Measurements from ENCODE around the gene DAGLB. TPM values are rescaled to one million over a fixed set of nuclear protein-coding genes. Genes with fewer than 3 reads are reported as not detected.
"Not testable (repeated sequence)": the region's sequence is repeated elsewhere in the genome, so short reads cannot be mapped to it uniquely, and the experiment has no call there.

The DAGLB gene
- total RNA-seq, 2 experiments from 2014 or later: 22.0 to 22.9 TPM

GRCh38 chr7:6402041-6402440 lies 45.7 kb downstream of the DAGLB start:
- H3K36me3 Mint-ChIP-seq (ENCODE audit: low read depth): peaks cover 70% of the 10 kb centered on the region
- H3K4me3 Mint-ChIP-seq: no peak overlapping the region
- Histone ChIP-seq H3K27ac (ENCODE audit: low read depth in 1 of 2, low read length in 2 of 2) (no peak overlapping the region), H3K4me1 (ENCODE audit: insufficient read depth, low read length) (peaks cover 4% of the 10 kb centered on the region), H3K27me3 (ENCODE audit: control insufficient read depth in 1 of 2, insufficient read depth in 2 of 2, low read length in 2 of 2) (no peaks in the 10 kb centered on the region), H3K4me3 (ENCODE audit: low read length) (no peak overlapping the region), H3K9me3 (ENCODE audit: control insufficient read depth in 1 of 2, insufficient read depth in 1 of 2, low read length in 2 of 2) (no peaks in the 10 kb centered on the region), H3K36me3 (ENCODE audit: insufficient read depth, low read length) (peaks cover 71% of the 10 kb centered on the region)
- H3K27me3 Mint-ChIP-seq: no peaks in the 10 kb centered on the region
- no peak overlapping the region for H3K27ac Mint-ChIP-seq
- intact Hi-C loops (cut with DNase I, micrococcal nuclease): no loop called here
- POLR2A ChIA-PET: no interaction called here
- peaks cover 26% of the 10 kb centered on the region for H3K4me1 Mint-ChIP-seq (ENCODE audit: low read depth)
- DNase-seq (no peak), ATAC-seq (ENCODE audit: poor library complexity) (no peak)
- H3K9me3 Mint-ChIP-seq: no peaks in the 10 kb centered on the region
- CTCF ChIA-PET: no interaction called here
- no peak for TF ChIP-seq CTCF (IDR thresholded peaks at IDR 0.05)

- ATAC-seq (ENCODE audit: poor library complexity): no peak
- peaks cover 6% of the 10 kb centered on the region for H3K4me1 ChIP-seq (ENCODE audit: insufficient read depth, low read length)
- Mint-ChIP-seq H3K27ac (peak overlapping the region; percentile 9), H3K27me3 (no peaks in the 10 kb centered on the region), H3K36me3 (ENCODE audit: low read depth) (peaks cover 68% of the 10 kb centered on the region), H3K9me3 (no peaks in the 10 kb centered on the region), H3K4me3 (no peak overlapping the region), H3K4me1 (ENCODE audit: low read depth) (peaks cover 26% of the 10 kb centered on the region)
- CTCF ChIA-PET: no interaction called here
- H3K27ac ChIP-seq (ENCODE audit: low read depth in 1 of 2, low read length in 2 of 2): no peak overlapping the region
- no peaks in the 10 kb centered on the region for H3K9me3 ChIP-seq (ENCODE audit: control insufficient read depth in 1 of 2, insufficient read depth in 1 of 2, low read length in 2 of 2)
- intact Hi-C loops (cut with DNase I, micrococcal nuclease): no loop called here
- TF ChIP-seq CTCF (IDR thresholded peaks at IDR 0.05): no peak
- H3K36me3 ChIP-seq (ENCODE audit: insufficient read depth, low read length): peaks cover 67% of the 10 kb centered on the region
- no peak for DNase-seq
- POLR2A ChIA-PET: no interaction called here
- H3K27me3 ChIP-seq (ENCODE audit: control insufficient read depth in 1 of 2, insufficient read depth in 2 of 2, low read length in 2 of 2): no peaks in the 10 kb centered on the region
- H3K4me3 ChIP-seq (ENCODE audit: low read length): no peak overlapping the region
Measured at GRCh38 chr7:6401536-6401935, 46.2 kb downstream of the DAGLB start.

DNA sequence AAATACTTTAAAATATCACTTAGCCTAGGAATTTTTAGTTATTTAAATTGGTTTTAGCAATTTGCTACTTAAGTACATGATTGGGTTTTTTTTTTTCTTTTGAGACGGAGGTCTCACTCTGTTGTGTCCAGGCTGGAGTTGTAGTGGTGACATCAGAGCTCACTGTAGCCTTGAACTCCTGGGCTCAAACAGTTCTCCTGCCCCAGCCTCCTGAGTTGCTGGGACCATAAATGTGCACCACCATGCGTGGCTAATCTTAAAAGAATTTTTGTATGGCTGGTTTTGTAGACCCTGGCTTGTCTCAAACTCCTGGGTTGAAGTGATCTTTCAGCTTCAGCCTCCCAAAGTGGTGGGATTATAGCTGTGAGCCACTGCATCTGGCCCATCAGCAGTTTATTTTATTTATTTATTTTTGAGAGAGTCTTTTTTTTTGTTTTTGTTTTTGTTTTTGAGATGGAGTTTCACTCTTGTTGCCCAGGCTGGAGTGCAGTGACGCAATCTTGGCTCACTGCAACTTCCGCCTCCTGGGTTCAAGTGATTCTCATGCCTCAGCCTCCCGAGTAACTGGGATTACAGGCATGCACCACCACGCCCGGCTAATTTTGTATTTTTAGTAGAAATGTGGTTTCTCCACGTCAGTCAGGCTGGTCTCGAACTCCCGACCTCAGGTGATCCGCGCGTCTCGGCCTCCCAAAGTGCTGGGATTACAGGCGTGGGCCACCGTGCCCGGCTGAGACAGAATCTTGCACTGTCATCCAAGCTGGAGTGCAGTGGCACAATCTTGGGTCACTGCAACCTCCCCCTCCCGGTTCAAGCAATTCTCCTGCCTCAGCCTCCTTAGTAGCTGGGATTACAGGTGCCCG lies 47.3 kb downstream of the DAGLB start:
- H3K4me3 ChIP-seq (ENCODE audit: low read length); POLR2A ChIA-PET; H3K27me3 ChIP-seq (ENCODE audit: control insufficient read depth in 1 of 2, insufficient read depth in 2 of 2, low read length in 2 of 2); intact Hi-C loops (cut with DNase I, micrococcal nuclease); ATAC-seq (ENCODE audit: poor library complexity); CTCF ChIA-PET; DNase-seq; H3K9me3 ChIP-seq (ENCODE audit: control insufficient read depth in 1 of 2, insufficient read depth in 1 of 2, low read length in 2 of 2); H3K27me3 Mint-ChIP-seq; H3K27ac ChIP-seq (ENCODE audit: low read depth in 1 of 2, low read length in 2 of 2); H3K4me3 Mint-ChIP-seq; H3K9me3 Mint-ChIP-seq: not testable (repeated sequence)
- Mint-ChIP-seq H3K27ac (peak overlapping the region; percentile 67), H3K36me3 (ENCODE audit: low read depth) (peaks cover 68% of the 10 kb centered on the region), H3K4me1 (ENCODE audit: low read depth) (peaks cover 36% of the 10 kb centered on the region)
- H3K4me1 ChIP-seq (ENCODE audit: insufficient read depth, low read length): peaks cover 16% of the 10 kb centered on the region
- peaks cover 63% of the 10 kb centered on the region for H3K36me3 ChIP-seq (ENCODE audit: insufficient read depth, low read length)

- Histone ChIP-seq H3K4me1 (ENCODE audit: insufficient read depth, low read length) (peaks cover 20% of the 10 kb centered on the region), H3K36me3 (ENCODE audit: insufficient read depth, low read length) (peaks cover 59% of the 10 kb centered on the region), H3K27ac (ENCODE audit: low read depth in 1 of 2, low read length in 2 of 2) (no peak overlapping the region), H3K27me3 (ENCODE audit: control insufficient read depth in 1 of 2, insufficient read depth in 2 of 2, low read length in 2 of 2) (no peaks in the 10 kb centered on the region), H3K9me3 (ENCODE audit: control insufficient read depth in 1 of 2, insufficient read depth in 1 of 2, low read length in 2 of 2) (no peaks in the 10 kb centered on the region), H3K4me3 (ENCODE audit: low read length) (no peak overlapping the region)
- TF ChIP-seq CTCF (IDR thresholded peaks at IDR 0.05): no peak
- H3K4me1 Mint-ChIP-seq (ENCODE audit: low read depth): peaks cover 43% of the 10 kb centered on the region
- no peak overlapping the region for H3K4me3 Mint-ChIP-seq
- intact Hi-C loops (cut with DNase I, micrococcal nuclease): no loop called here
- H3K9me3 Mint-ChIP-seq: no peaks in the 10 kb centered on the region
- ChIA-PET CTCF (no interaction called here), POLR2A (no interaction called here)
- H3K36me3 Mint-ChIP-seq (ENCODE audit: low read depth): peaks cover 63% of the 10 kb centered on the region
- DNase-seq (no peak), ATAC-seq (ENCODE audit: poor library complexity) (no peak)
- H3K27me3 Mint-ChIP-seq: no peaks in the 10 kb centered on the region
- peak overlapping the region; percentile 69 for H3K27ac Mint-ChIP-seq
Measured at GRCh38 chr7:6399351-6399750, 48.4 kb downstream of the DAGLB start.
